Measurements from ENCODE around the gene TNFSF13. TPM values are rescaled to one million over a fixed set of nuclear protein-coding genes. Genes with fewer than 3 reads are reported as not detected.

Gene TNFSF13
- total and polyA plus RNA-seq, 2 of the 8 experiments (the other 6 are each of a cell fraction or from before 2014, with no cell fraction given), result 2.1 to 2.6 TPM

DNA sequence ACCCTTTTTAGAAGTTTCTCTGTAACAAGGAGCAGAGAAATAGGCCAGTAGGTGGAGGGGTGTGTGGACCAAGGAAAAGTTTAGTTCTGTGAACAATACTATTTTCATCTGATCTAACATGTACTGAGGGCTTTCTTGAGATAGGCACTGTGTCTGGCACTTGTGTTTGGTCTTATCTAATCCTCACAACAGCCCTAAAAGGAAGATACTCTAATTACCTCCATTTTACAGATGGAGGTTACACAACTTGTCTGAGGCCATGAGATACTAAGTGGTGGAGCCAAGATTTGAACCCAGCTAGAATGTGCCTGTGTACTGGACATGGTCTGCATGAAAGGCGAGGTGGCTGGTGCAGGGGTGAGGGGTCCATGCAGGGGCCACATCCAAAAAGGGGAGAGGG lies 5.2 kb upstream of the TNFSF13 start:
- Histone ChIP-seq H3K9me3 (ENCODE audit: insufficient read depth in 2 of 2, low read depth in 1 of 2, low read length in 1 of 2) (no peaks in the 10 kb centered on the region), H3K56ac (replicated peaks; ENCODE audit: insufficient read length, low read depth, low read length) (no peak overlapping the region), H4K5ac (ENCODE audit: insufficient read length, low read depth, low read length) (no peak overlapping the region), H3K18ac (ENCODE audit: extremely low read depth, low read length) (no peak overlapping the region), H2BK120ac (replicated peaks; ENCODE audit: low read depth, low read length) (no peak overlapping the region), H2BK20ac (ENCODE audit: low read length) (no peak overlapping the region), H3K27me3 (replicated peaks in 1 of 4; ENCODE audit: control insufficient read depth in 3 of 4, extremely low read depth in 1 of 4, insufficient read depth in 3 of 4, low read length in 3 of 4) (peaks cover 0 to 4% (median 2%) of the 10 kb centered on the region in 4 experiments; a peak in 3 of 7 replicates), H2BK15ac (ENCODE audit: low read length) (no peak overlapping the region), H4K91ac (replicated peaks; ENCODE audit: insufficient read length, low read length) (no peak overlapping the region), H3K14ac (ENCODE audit: insufficient read length) (no peak overlapping the region), H2BK12ac (ENCODE audit: low read depth, low read length) (no peak overlapping the region), H3K27ac (ENCODE audit: low read depth, low read length) (no peak overlapping the region), H3K9ac (replicated peaks in 1 of 4; ENCODE audit: extremely low read depth in 1 of 4, low read depth in 3 of 4, low read length in 3 of 4) (no peak overlapping the region), H3K23me2 (ENCODE audit: low read depth, low read length) (peaks cover 4% of the 10 kb centered on the region; the same call in 1 of the 2 replicates), H3K4me2 (ENCODE audit: insufficient read depth in 1 of 2, low read depth in 2 of 2, low read length in 2 of 2) (no peak overlapping the region), H3K4ac (replicated peaks; ENCODE audit: insufficient read length, low read depth, low read length) (no peak overlapping the region), H3K79me2 (ENCODE audit: control insufficient read depth in 1 of 2, insufficient read depth in 2 of 2, low read length in 2 of 2) (no peaks in the 10 kb centered on the region), H2AK5ac (ENCODE audit: low read depth, low read length) (no peak overlapping the region), H4K8ac (ENCODE audit: extremely low read depth, insufficient read depth, low read length) (no peak overlapping the region), H3K23ac (ENCODE audit: insufficient read length) (no peak overlapping the region), H2BK5ac (ENCODE audit: low read depth, low read length) (no peak overlapping the region), H3K79me1 (ENCODE audit: low read depth, low read length) (no peaks in the 10 kb centered on the region), H3K4me3 (ENCODE audit: extremely low read depth in 1 of 4, insufficient read depth in 2 of 4, low read depth in 3 of 4, low read length in 4 of 4) (no peak overlapping the region), H4K20me1 (replicated peaks in 1 of 2; ENCODE audit: control insufficient read depth in 1 of 2, insufficient read depth in 2 of 2, low read length in 2 of 2) (peaks cover 0 to 7% of the 10 kb centered on the region in 2 experiments), H3K36me3 (ENCODE audit: control insufficient read depth in 2 of 4, insufficient read depth in 4 of 4, low read length in 3 of 4) (no peaks in the 10 kb centered on the region), H3K4me1 (replicated peaks in 1 of 4; ENCODE audit: control insufficient read depth in 3 of 4, insufficient read depth in 4 of 4, low read length in 3 of 4) (peaks cover 5 to 20% (median 15%) of the 10 kb centered on the region in 4 experiments), H2AFZ (ENCODE audit: low read length) (no peak overlapping the region)
- FAIRE-seq (no peak), DNase-seq (ENCODE audit: low read depth in 1 of 2, low spot score in 2 of 2) (no peak)
- ChIA-PET POLR2A (ENCODE audit: partially characterized antibody) (interaction anchor here (37.5 kb wide), 1 partner anchor 29 kb away, joined by 1144 read pairs; the partner anchor contains the start of genes CD68, MPDU1 and SOX15), CTCF (ENCODE audit: partially characterized antibody) (interaction anchor here (1.3 to 12.7 kb wide), 3 partner anchors 8 to 37 kb away, joined by 3 to 251 read pairs (median 11); no protein-coding TSS in a partner anchor)
- WGBS, 2 experiments (ENCODE audit: extremely low coverage in 1 of 2, insufficient coverage in 1 of 2, insufficient read length in 1 of 2, insufficient replicate concordance in 2 of 2, low coverage in 1 of 2, low lambda C conversion rate in 2 of 2, missing lambda C conversion rate in 1 of 2), result 79% methylated on average over 1 of the region's 1 CpG; no CpG with 5 or more reads in 1 of the 2 experiments
- no peak for TF ChIP-seq EP300 (IDR thresholded peaks at IDR 0.05; ENCODE audit: borderline replicate concordance in 1 of 2, low read depth in 2 of 2, low read length in 2 of 2)

Data from H1 (cell line).